Measurements from ENCODE around the gene WFIKKN2. TPM values are rescaled to one million over a fixed set of nuclear protein-coding genes. Genes with fewer than 3 reads are reported as not detected.

Gene WFIKKN2
- total and polyA plus RNA-seq, 7 donors = 0.09 to 3.4 (median 0.32) TPM

DNA sequence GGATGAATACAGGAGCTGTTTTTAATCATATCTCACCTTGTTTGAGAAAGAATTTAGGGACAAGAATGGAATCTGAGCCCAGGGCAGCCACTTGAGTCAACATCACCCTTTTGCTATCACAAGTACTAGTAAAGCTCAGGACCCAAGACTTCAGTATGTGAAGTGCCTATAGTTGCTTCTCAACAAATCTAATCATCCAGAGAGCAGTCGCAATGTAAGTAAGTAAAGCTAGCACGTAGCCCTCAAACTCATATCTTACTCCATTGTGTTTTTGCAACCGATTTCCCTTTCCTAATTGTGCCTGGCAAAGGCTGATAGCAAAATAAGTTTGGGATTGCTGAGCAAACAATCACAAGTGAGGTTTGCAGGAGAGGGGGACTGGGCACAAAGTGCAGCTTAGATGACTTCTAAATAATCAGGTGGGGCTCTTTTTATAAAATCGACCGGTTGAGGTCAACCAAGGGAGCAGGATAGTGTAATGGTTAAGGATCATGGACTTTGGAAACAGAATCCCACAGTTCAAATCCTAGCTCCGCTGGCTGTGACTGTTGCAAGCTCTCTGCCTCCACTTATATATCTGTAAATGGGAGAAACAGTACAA, 17.7 kb downstream of the WFIKKN2 start:
- H3K27ac ChIP-seq = peak overlapping the region; percentile 95
- TF ChIP-seq, protein P1, sequence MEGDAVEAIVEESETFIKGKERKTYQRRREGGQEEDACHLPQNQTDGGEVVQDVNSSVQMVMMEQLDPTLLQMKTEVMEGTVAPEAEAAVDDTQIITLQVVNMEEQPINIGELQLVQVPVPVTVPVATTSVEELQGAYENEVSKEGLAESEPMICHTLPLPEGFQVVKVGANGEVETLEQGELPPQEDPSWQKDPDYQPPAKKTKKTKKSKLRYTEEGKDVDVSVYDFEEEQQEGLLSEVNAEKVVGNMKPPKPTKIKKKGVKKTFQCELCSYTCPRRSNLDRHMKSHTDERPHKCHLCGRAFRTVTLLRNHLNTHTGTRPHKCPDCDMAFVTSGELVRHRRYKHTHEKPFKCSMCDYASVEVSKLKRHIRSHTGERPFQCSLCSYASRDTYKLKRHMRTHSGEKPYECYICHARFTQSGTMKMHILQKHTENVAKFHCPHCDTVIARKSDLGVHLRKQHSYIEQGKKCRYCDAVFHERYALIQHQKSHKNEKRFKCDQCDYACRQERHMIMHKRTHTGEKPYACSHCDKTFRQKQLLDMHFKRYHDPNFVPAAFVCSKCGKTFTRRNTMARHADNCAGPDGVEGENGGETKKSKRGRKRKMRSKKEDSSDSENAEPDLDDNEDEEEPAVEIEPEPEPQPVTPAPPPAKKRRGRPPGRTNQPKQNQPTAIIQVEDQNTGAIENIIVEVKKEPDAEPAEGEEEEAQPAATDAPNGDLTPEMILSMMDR (IDR thresholded peaks at IDR 0.05) = no peak
- ATAC-seq = no peak
- H3K27me3 ChIP-seq (ENCODE audit: insufficient read depth in 3 of 3, low read length in 2 of 3) = no peaks in the 10 kb centered on the region
- intact Hi-C loops (cut with DNase I) = loop anchor here in 1 of 2 donors (2.0 kb wide), 1 partner anchor 96 kb away; no protein-coding TSS in a partner anchor
- peaks cover 49% of the 10 kb centered on the region for H3K4me1 ChIP-seq
- no peak for DNase-seq
- H3K36me3 ChIP-seq (ENCODE audit: insufficient read depth in 1 of 2, low read depth in 1 of 2) = no peaks in the 10 kb centered on the region
- H3K4me3 ChIP-seq = no peak overlapping the region
- H3K9me3 ChIP-seq = no peaks in the 10 kb centered on the region
- WGBS, 3 donors = 71 to 80% (median 78%) methylated on average over 6 of the region's 6 CpGs

DNA sequence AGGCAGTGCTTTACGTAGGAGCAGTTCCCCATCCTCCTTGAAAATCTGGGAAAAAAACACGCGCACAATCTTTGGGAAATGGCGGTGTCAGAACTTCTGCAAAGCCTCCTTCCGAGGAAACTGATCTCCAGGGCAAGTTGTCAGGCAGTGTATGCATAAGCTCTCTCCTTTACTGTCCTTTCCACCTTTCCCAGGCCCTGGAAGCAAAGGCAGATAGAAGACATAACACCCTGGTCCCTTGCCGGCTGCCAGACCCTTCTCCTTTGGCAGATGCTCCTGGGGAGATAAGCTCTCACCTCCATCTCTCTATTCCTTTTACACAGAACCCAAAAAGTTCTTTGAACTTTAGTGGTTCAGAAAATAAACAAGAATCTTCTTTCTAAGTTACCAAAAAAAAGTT, 18.4 kb downstream of the WFIKKN2 start:
- Histone ChIP-seq H3K36me3 (ENCODE audit: insufficient read depth in 1 of 2, low read depth in 1 of 2) (no peaks in the 10 kb centered on the region), H3K4me3 (no peak overlapping the region), H3K9me3 (no peaks in the 10 kb centered on the region), H3K4me1 (peaks cover 43% of the 10 kb centered on the region), H3K27me3 (ENCODE audit: insufficient read depth in 3 of 3, low read length in 2 of 3) (no peaks in the 10 kb centered on the region), H3K27ac (peak overlapping the region; percentile 95)
- WGBS, 3 donors = 70 to 81% (median 72%) methylated on average over 6 of the region's 6 CpGs
- intact Hi-C loops (cut with DNase I) = loop anchor here in 1 of 2 donors (2.0 kb wide), 1 partner anchor 95 kb away; no protein-coding TSS in a partner anchor
- TF ChIP-seq, protein P1 (IDR thresholded peaks at IDR 0.05) = no peak
- ATAC-seq = no peak
- no peak for DNase-seq

DNA sequence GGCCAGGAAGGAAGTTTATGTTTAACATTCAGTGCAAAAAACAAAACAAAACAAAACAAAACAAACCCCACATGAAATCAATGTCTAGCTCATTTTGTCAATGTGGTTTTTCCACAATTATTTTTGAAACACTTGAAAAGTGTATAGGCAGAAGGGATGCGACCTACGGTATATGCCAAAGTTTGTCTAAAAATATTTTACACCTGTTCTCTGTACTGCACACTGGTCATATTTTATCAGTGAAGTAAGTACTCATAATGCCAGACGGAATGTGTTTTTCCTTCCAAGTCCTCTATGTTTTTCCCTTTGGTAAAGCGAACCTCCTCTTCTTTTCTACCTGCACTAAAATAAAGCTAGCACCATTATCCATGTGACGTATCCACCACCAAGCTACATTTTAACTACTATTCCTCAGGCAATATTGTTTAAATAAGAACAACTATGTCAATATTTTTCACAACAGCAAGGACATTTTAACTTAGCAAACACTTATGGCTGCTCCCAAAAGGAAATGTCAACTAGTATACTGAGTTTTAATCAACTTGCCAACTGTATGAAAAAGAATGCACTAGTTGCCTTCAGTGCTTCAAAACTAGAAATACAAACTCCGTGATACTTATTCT, 20.4 kb downstream of the WFIKKN2 start:
- Histone ChIP-seq H3K9me3 (no peaks in the 10 kb centered on the region), H3K4me1 (peaks cover 38% of the 10 kb centered on the region), H3K27ac (peak overlapping the region; percentile 95), H3K36me3 (ENCODE audit: insufficient read depth in 1 of 2, low read depth in 1 of 2) (no peaks in the 10 kb centered on the region), H3K4me3 (peak overlapping the region; percentile 17), H3K27me3 (ENCODE audit: insufficient read depth in 3 of 3, low read length in 2 of 3) (no peaks in the 10 kb centered on the region)
- intact Hi-C loops (cut with DNase I) = no loop called here
- DNase-seq (no peak), ATAC-seq (peak in 2 of 4 donors; percentile 33 to 40)
- WGBS, 3 donors = 26 to 39% (median 28%) methylated on average over 6 of the region's 6 CpGs
- TF ChIP-seq, protein P1 (IDR thresholded peaks at IDR 0.05) = no peak

DNA sequence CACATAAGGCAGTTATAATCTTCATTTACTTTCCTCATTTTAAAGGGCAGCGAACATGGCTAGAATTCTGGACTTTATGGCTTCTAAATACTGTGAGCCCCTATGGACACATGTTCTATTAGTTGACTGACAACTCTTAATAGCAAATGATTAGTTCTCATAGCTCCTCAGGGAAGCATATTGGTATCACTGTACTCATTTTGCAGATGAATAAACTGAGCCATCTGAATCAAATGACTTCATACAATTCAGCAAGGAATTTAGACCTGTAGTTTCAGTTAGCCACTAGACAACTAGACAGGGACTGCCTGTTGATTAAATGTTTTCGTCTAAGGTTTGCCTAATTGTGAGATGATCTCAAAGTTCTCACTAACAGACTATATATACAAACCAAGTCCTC, 21.0 kb downstream of the WFIKKN2 start:
- Histone ChIP-seq H3K4me1 (peaks cover 35% of the 10 kb centered on the region), H3K27me3 (ENCODE audit: insufficient read depth in 3 of 3, low read length in 2 of 3) (no peaks in the 10 kb centered on the region), H3K27ac (peak overlapping the region; percentile 95), H3K36me3 (ENCODE audit: insufficient read depth in 1 of 2, low read depth in 1 of 2) (peaks cover 0 to 2% of the 10 kb centered on the region in 2 donors), H3K9me3 (no peaks in the 10 kb centered on the region), H3K4me3 (peak overlapping the region; percentile 17)
- TF ChIP-seq, protein P1 (IDR thresholded peaks at IDR 0.05) = no peak
- no peak for DNase-seq
- intact Hi-C loops (cut with DNase I) = no loop called here
- 79 to 84% (median 79%) methylated on average over 2 of the region's 2 CpGs for WGBS, 3 donors
- no peak for ATAC-seq

All from psoas muscle (tissue), 8 donors.